ENCODE data around the gene B3GNT5. TPM values are rescaled to one million over a fixed set of nuclear protein-coding genes. Genes with fewer than 3 reads are reported as not detected.

The B3GNT5 gene
- polyA plus RNA-seq, 4 donors, result 22.6 to 26.9 (median 24.0) TPM

DNA sequence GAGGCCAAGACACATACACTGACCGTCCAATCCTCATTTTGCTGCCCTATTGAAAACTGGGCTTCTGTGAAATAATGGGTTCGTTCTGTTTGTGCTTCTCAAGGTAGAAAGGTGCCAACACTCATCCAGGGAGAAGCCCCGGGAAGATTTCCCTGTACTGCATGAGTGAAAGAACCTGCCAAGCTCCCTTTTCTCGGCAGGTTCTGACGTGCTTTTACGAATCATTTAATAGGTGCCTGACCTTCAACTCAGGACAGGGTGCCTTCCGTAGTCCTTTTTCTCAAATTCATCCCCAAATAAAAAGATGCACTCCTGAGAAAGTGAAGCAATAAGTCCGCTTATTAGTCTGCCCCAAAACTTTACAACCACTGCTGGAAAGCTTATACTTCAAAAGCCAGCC, 64.2 kb downstream of the B3GNT5 start:
- DNase-seq (ENCODE audit: low read depth in 4 of 4, low spot score in 2 of 4), result no peak

DNA sequence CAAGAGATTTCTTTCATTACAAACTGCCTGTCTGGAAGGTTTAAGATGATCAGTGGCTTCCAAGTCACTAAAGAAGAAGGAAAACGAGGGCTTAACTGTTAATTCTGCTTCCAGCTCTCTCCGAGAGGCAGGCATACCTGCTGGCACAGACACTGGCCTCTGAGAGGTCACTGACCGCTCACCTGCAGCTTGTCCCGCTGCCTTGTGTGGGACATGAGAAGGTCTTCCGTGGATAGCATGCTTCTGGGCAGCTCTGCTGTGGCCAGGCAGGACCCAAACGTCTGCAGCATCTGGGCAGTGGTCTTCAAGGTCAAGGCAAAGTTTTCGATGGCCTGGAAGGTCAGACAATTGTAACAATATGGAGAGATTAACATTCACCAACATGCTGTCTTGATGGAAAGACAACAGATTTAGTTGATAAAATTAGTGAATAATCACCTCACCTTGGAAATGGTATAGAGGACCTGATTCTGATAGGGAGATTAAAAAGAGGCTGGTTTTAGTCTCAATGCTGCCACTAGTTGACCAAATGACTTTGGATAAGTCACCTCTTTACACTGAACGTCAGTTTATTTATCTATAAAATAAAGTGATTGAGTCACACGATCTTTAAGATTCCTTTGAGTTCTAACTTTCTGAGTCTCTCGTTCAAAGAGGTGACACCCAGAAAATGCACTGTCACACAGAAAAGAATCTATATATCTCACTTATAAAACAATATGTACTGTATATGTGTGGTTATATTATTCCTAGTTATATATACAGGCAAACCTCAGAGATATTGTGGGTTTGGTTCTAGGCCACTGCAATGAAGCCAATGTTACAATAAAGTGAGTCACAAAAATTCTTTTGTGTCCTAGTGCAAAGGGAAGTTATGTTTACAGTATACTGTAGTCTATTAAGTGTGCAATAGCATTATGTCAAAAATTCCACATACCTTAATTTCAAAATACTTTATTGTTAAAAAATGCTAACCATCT, 65.1 kb downstream of the B3GNT5 start:
- no peak for DNase-seq (ENCODE audit: low read depth in 4 of 4, low spot score in 2 of 4)

DNA sequence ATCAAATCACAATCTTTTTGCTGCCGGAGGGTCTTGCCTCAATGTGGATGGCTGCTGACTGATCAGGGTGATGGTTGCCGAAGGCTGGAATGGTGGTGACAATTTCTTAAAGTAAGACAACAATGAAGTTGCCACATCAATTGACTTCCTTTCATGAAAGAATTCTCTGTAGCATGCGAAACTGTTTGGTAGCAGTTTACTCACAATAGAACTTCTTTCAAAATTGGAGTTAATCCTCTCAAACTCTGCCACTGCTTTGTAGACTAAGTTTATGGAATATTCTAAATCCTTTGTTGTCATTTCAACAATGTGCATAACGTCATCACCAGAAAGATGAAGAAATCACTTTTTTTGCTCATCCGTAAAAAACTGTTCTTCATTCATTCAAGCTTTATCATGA, 65.8 kb downstream of the B3GNT5 start:
- DNase-seq (ENCODE audit: low read depth in 4 of 4, low spot score in 2 of 4), result no peak

DNA sequence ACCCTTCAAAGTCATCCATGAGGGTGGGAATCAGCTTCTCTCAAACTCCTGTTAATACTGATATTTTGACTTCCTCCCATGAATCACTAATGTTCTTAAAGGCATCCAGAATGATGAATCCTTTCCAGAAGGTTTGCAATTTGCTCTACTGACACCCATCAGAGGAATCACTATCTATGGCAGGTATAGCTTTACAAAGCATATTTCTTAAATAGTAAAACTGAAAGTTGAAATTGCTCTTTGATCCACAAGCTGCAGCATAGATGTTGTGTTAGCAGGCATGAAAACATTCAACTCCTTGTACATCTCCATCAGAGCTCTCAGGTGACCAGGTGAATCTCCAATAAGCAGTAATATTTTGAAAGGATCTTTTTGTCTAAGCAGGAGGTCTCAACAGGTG, 66.3 kb downstream of the B3GNT5 start:
- no peak for DNase-seq (ENCODE audit: low read depth in 4 of 4, low spot score in 2 of 4)

Other genes starting within 250 kb of the B3GNT5 start
- gene MCCC1, start 153.8 kb upstream of the B3GNT5 start, polyA plus RNA-seq (ENCODE audit: insufficient read length in 4 of 4), result 10 to 100 TPM; 52.5 to 75.5 (median 61.8) TPM
- 1 to 10 TPM; 2.6 to 3.7 (median 3.1) TPM for gene LAMP3, start 90.5 kb upstream of the B3GNT5 start, polyA plus RNA-seq (ENCODE audit: insufficient read length in 4 of 4)
- 1 to 10 TPM in 3 of 4 donors, under 1 TPM in 1; 0.61 to 1.7 (median 1.5) TPM for gene MCF2L2, start 175.4 kb downstream of the B3GNT5 start, polyA plus RNA-seq (ENCODE audit: insufficient read length in 4 of 4)